H1 (cell line): ENCODE results near the gene PLTP.

ENCODE experiments used
- CBX8 ChIP-seq: fragments of 300-800, 300-1000 bp; sonication (generic); IDR thresholded peaks from 2 replicates; pipeline ENCODE4 v1.7.1; 2016; ENCODE audit warnings: low read depth, low read length, borderline replicate concordance
- CTCF ChIP-seq, 3 experiments: IDR thresholded peaks; 1 replicate in 2 of 3; 2 replicates in 1 of 3; pipeline versions ENCODE4 v1.5.1 to v1.6.1; 2011; ENCODE audit warnings: low read length in 3 of 3, mild to moderate bottlenecking in 3 of 3, inconsistent platforms in 2 of 3, low read depth in 1 of 3, moderate library complexity in 1 of 3; ENCODE audit not compliant: insufficient read depth in 1 of 3; ENCODE audit errors: control extremely low read depth in 1 of 3
- EGR1 ChIP-seq: IDR thresholded peaks from 2 replicates; pipeline ENCODE4 v1.6.1; 2011; ENCODE audit warnings: low read depth, low read length, borderline replicate concordance
- HDAC6 ChIP-seq: IDR thresholded peaks from one replicate; pipeline ENCODE4 v1.7.1; 2012; ENCODE audit warnings: low read depth, mild to moderate bottlenecking, inconsistent platforms, low read length, moderate library complexity
- MAFK ChIP-seq: IDR thresholded peaks from 2 replicates; pipeline ENCODE4 v1.6.1; 2012; ENCODE audit warnings: low read depth, mild to moderate bottlenecking, improper control_type of control experiment, low read length
- POLR2A ChIP-seq, 2 experiments: IDR thresholded peaks; 1 replicate in 1 of 2; 2 replicates in 1 of 2; pipeline ENCODE4 v1.6.1; 2011; ENCODE audit warnings: low read depth in 2 of 2, low read length in 2 of 2, mild to moderate bottlenecking in 2 of 2; ENCODE audit errors: control extremely low read depth in 1 of 2
- POLR2AphosphoS5 ChIP-seq: IDR thresholded peaks from 2 replicates; pipeline ENCODE4 v1.6.1; 2011; ENCODE audit warnings: low read depth, low read length
- SP1 ChIP-seq: IDR thresholded peaks from 2 replicates; pipeline ENCODE4 v1.6.1; 2011; ENCODE audit warnings: low read depth, low read length

GRCh38 chr20:45917790-45918141, 5.8 kb upstream of the PLTP start:
- no peak for TF ChIP-seq POLR2AphosphoS5
- no peak for TF ChIP-seq POLR2A (IDR thresholded peaks at IDR 0.05; ENCODE audit: control extremely low read depth in 1 of 2, low read depth in 2 of 2, low read length in 2 of 2)
- TF ChIP-seq MAFK: no peak
- no peak for TF ChIP-seq EGR1
- TF ChIP-seq CTCF (IDR thresholded peaks at IDR 0.05; ENCODE audit: control extremely low read depth in 1 of 3, insufficient read depth in 1 of 3, low read depth in 1 of 3, low read length in 3 of 3): no peak
- no peak for TF ChIP-seq HDAC6
- TF ChIP-seq SP1: no peak
- TF ChIP-seq CBX8: no peak
